Forelimb muscle (tissue), 1 donor: ENCODE data around the gene TRIM37. TPM values are rescaled to one million over a fixed set of nuclear protein-coding genes. Genes with fewer than 3 reads are reported as not detected.
"Not testable (repeated sequence)": the region's sequence is repeated elsewhere in the genome, so short reads cannot be mapped to it uniquely, and the experiment has no call there.

ENCODE experiments used
- DNase-seq: peaks from one replicate; pipeline ENCODE4 v3.0.0-alpha.2; 2013; ENCODE audit warnings: low read depth
- polyA plus RNA-seq: library from polyadenylated mRNA; unstranded; fragments of 120-200 nt; gene quantifications from one replicate; pipeline ENCODE4 v1.2.1, GENCODE V29; 2013; ENCODE audit not compliant: insufficient read length

TRIM37 gene
- 13.7 TPM for polyA plus RNA-seq

- DNase-seq, result peak; percentile 98
Observed at GRCh38 chr17:59106463-59107305, at the start of gene TRIM37. Gene TRIM37 (minus strand): TSS chr17:59106880. CDS start chr17:59106461, 419 bp downstream.

DNA sequence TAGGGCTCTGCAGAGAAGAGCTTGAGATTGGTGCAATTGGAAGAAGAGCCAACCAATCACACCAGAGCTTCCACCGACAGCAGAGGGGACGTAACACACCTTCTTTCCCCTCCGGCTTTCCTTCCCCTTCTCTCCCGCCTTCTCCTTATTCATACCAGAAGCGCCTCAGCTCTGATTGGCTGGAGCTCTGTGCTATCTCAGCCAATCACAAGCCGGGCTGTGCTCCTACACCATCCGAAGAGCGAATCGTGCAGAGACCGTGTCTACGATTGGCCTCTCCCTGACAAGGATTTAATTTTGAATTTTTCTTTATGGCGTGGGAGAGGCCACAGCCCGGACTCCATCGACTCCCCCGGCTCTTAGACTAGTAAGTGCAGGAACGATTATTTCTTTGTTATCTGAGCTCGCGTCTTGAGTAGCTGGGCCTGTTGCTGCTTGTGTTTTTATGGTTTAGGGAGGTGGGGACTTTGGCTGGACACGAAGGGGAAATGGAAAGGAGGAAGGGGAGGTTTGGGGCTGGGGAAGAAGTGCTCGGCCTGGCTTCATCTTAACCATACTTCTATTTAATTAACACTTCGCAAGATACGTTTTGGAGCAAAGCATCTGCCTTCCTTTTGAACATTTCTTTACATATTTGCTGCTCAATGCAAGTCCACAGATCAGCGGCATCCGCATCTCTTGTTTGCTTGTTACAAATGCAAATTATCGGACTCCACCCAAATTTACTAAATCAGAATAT, 48.9 kb upstream of the TRIM37 start, which contains the start of gene PRR11:
Gene PRR11, plus strand, starts transcription at position 308 of the 739 bp plus-strand sequence. CDS start 14,007 bp downstream, outside the sequence.
- DNase-seq, result peak; percentile 100

DNA sequence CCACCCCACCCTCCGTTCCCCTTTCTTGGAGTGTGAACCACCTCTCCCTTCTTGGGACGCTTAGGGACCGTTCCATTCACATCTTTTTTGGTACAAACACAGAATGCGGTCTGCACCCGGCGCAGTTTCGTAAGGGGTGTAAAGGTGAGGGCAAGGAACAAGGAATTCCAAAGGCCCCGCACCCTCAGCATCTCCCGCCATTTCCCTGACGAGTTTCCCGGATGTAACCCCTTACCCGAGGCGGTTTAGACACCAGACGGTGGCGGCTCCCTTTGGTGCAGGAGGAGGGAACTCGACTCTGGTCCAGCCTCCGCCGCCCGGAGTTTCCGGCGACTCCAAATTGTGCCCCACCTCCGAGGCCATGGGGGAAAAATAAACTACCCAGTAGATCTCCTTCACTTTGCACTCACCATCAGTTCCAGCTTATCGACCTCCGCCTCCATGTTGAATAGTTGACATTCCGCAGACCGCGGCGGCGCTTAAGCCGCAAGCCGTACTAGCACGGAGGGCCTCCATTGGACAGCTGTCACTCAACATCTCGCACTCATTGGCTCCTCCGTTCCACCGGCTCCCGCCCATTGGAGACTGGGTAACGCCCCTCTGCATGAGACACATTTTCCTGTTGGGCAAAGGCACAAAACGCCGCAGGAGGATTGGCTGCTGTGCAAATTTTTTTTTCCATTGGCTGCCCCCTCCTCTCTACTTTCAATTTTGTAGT, 48.2 kb upstream of the TRIM37 start, which contains the start of gene SKA2:
Gene SKA2, minus strand, starts transcription at position 466 of the 718 bp plus-strand sequence. Its CDS starts 23 bp downstream, at position 443.
- DNase-seq, result peak; percentile 55

GRCh38 chr17:59154292-59154720, 47.6 kb upstream of the TRIM37 start:
- DNase-seq, result no peak

GRCh38 chr17:59152925-59153324, 46.2 kb upstream of the TRIM37 start:
- no peak for DNase-seq

- no peak for DNase-seq
Observed at GRCh38 chr17:59151591-59151990, 44.9 kb upstream of the TRIM37 start.

DNA sequence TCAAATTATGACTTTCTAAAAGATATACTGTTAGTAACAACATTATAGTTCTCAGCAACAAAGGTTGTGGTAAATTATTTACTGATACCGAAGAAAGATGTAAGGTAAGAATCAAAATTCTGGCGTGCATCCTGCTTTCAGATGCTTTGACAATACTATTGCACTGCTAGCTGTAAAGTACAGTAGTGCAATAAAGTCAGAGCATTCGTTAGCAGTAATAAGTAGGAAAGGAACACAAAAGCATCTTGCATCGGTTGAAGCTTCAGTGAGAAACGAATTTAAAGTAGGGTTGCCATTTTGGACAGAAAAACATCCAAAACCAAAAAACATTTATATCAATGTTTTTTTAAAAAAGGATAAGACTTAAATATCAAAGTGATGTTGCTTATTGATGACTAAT, 44.3 kb upstream of the TRIM37 start:
- DNase-seq, result no peak

DNA sequence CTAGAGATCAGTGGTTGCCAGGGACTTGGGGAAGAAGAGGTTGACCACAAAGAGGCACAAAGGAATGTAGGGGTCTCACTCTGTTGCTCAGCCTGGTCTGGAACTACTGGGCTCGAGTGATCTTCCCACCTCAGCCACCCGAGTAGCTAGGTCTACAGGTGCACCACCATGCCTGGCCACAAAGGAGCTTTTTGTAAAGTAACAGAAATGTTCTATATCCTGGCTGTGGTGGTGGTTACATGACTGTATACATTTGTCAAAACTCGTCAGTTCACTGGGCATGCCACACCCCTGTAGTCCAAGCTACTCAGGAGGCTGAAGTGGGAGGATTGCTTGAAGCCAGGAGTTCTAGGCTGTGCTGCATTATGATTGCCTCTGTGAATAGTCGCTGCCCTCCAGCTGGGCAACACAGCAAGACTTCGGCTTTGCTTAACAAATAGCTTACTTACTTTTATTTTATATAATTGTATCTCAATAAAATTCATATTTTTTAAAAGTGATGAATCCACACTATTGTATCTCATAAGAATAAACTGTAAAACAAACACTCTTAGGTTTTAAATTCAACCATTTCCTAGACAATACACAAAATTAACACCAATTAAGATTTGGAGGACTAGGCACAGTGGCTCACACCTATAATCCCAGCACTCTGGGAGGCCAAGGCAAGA, 43.3 kb upstream of the TRIM37 start:
- no peak for DNase-seq

- no peak for DNase-seq
Observed at GRCh38 chr17:59149051-59149450, 42.4 kb upstream of the TRIM37 start.

GRCh38 chr17:59145571-59146096, 39.0 kb upstream of the TRIM37 start:
- DNase-seq, result no peak

GRCh38 chr17:59141860-59142259, 35.2 kb upstream of the TRIM37 start:
- no peak for DNase-seq

DNA sequence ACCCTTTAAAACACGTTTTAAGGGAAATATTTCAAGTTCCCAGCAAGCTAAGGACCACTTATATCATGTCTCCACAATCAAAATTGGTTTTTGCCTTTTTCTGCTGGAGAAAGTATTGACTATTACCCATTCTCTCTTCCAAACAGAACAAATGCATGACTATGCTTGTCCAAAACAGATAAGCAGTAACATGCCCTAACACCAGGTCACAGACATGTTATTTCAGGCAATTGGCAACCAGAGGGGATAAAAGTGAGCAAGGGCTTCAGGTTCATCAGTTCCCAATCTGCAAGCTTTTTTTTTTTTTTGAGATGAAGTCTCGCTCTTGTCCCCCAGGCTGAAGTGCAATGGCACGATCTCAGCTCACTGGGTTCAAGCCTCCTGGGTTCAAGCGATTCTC, 33.3 kb upstream of the TRIM37 start:
- DNase-seq, result no peak

GRCh38 chr17:59138339-59138738, 31.7 kb upstream of the TRIM37 start:
- DNase-seq, result not testable (repeated sequence)

DNA sequence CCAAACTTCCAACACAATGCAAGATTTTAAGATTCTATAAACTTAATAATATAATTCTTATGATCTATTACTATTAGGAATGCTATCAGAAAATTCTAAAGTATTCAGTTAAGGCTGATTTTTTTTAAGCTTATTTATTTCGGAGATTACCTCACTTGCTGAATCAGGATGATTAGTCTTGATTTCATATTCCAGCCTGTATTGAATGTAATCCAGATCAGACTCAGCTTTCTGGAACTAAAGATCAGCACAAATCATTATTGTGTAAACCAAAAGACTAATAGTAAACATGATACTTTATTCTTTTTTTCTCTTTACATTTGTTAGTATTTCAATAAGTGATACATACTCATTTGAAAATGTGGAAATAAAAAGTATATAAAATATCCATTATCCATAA, 24.5 kb upstream of the TRIM37 start:
- DNase-seq, result no peak

GRCh38 chr17:59129814-59130213, 23.1 kb upstream of the TRIM37 start:
- DNase-seq, result no peak

DNA sequence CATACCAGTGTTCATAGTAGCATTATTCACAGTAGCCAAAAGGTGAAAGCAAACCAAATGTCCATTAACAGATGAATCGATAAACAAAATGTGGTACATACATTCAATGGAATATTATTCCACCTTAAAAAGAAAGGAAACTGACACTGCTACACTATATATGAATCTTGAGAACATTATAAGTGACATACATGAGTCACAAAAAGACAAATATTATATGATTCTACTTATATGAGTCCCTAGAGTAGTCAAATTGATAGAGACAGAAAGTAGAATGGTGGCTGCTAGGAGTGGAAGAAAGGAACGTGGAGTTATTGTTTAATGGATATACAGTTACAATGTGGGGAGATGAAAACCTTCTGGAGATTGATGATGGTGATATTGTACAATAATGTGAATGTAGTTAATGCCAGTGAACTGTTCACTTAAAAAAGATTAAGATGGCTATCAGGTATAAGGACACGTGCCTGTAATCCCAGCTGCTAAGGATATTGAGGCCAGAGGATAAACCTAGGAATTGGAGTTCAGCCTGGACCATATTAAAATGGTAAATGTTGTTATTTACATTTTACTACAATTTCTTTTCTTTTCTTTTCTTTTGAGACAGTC, 20.2 kb upstream of the TRIM37 start:
- no peak for DNase-seq

DNA sequence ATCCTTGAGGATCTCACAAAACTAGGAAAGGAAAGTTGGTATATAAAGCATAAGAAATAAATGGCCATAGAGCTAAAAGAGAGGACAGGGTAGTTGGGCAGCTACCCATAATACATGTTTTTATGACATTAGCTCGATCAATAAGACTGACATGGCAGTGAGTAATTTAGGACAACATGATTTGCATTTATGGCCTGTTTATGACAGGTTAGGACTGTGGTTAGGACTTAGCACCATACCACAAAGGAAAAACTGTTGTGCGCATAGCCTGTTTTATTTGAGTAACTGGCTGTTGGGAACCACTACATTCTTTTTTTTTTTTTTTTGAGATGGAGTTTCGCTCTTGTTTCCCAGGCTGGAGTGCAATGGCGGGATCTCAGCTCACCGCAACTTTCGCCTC, 18.0 kb upstream of the TRIM37 start:
- DNase-seq, result no peak

DNA sequence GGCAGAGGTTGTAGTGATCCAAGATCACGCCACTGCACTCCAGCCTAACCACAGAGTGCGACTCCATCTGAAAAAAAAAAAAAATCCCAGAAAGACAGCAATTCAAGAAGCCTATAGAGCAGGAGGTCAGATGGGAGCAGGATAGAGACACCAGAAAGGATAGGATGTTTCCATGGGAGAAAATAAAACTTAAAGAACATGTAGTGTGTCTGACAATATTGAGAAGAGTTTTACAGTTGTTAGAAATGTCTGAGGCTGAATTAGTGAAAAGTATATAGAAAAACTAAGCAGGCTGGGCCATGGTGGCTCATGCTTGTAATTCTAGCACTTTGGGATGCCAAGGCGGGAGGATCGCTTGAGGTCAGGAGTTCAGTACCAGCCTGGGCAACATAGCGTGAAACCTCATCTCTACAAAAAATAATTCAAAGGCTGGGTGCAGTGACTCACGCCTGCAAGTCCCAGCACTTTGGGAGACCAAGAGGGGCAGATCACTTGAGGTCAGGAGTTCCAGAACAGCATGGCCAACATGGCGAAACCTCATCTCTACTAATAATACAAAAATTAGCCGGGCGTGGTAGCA, 15.3 kb upstream of the TRIM37 start:
- DNase-seq, result no peak

DNA sequence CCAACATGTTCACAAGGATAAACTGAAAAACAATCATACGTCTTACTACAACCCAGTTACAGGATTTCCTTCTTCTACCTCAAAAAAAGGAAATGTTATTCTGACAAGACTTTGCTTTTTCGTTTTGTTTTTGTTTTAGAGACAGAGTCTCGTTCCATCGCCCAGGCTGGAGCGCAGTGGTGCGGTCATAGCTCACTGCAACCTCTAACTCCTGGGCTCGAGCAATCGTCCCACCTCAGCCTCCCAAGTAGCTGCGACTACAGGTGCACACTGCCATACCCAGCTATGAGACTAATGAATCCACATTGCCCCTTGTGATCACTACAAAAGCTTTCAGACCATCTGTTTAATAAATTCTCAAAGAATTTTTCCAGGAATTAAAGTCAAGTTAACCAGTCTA, 8.8 kb upstream of the TRIM37 start:
- no peak for DNase-seq

DNA sequence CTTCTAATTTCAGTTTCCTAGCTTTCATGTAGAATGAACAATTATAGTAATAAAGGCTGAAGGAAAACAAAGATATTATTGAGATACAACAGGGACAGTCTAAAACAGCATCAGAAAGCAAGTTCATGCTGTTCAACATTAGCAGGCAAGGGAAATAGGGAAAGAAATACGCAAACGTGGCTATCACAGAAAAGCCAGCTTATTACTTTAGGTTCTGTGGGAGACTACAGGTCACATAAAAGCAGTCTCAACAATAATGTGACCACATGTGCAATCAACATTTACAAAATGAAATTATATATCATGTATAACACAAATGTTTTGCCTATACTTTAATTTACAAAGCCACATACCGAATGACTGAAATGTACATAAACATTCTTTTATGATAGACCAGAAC, 4.9 kb upstream of the TRIM37 start:
- no peak for DNase-seq
